GM18526 (cell line): ENCODE data around the gene ASB7.

Experiments used
- POLR2A ChIP-seq: IDR thresholded peaks from 3 replicates; pipeline ENCODE4 v1.6.1; 2011; ENCODE audit not compliant: insufficient read length; ENCODE audit errors: extremely low read depth

ASB7 gene

DNA sequence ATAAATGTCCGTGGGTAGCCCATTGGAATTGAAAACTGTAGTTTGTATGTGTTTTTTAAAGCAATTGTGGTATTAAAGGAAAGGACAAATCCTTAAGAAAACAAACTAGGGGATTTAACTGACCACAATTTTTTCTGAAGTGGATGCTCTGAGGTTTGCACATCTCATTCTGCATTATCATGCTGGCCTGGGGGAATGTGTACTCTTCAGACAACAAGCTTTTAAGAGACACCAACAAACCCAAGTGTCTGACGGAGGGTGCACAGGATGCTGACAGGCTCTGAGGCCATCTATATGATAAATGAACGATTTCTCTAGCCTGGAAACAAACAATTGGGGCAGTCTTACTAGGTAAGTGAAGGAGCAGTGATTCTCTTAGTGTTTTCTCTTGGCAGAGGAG is 9.5 kb upstream of the ASB7 start:
- no peak for TF ChIP-seq POLR2A

DNA sequence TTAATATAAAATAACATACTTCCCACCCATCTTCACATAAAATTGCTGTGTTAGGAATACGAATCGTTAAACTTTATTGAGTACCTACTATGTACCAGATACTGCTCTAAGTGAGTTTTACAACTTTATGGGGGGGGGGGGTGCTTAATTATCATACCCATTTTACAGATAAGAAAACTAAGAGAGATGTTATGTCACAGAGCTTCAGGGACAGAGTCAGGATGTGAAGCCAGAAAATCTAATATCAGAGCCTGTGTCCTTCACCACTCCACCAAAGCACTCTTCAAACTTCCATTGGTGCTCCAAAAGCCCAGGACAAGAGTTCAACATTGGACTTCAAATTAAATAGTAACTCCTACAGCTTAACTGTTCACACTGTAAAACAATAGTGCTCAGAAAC is 9.0 kb upstream of the ASB7 start:
- TF ChIP-seq POLR2A: no peak

DNA sequence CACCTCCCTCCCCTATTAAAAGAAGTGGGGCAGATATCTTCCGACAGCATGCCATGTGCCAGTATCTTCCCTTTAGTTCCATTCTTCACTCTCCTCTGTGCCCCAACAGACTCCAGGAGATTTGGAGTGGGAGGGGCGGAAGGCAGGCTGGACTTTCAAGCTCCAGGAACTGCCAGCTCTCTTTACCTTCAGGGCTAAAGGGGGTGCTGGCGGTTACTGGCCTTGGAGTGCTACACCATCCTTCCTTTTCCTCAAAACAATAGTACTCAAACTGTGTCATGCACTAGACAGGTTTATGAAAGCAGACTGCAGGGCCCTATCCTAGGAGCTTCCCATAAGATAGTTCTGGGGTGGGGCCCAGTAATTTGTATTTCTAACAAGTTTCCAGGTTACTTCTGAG is 6.4 kb upstream of the ASB7 start:
- no peak for TF ChIP-seq POLR2A

DNA sequence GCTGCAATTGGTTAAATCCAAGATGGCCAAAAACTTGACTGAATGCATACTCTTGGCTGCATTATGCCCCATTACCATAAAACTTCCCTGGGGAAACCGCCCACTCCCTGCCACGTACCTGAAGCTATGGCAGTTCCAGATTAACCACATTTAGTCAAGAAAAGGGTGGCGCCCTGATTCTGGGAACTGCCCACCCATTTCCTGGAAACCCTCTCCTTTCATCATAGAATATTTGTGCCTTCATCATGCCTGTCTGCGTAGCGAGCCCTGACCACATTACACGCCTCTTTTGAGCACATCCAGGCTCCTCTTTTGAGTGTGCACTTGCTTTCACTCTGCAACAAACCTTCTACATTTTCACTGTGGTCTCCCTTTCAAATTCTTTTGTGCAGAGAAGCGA is 5.6 kb upstream of the ASB7 start:
- TF ChIP-seq POLR2A: no peak

DNA sequence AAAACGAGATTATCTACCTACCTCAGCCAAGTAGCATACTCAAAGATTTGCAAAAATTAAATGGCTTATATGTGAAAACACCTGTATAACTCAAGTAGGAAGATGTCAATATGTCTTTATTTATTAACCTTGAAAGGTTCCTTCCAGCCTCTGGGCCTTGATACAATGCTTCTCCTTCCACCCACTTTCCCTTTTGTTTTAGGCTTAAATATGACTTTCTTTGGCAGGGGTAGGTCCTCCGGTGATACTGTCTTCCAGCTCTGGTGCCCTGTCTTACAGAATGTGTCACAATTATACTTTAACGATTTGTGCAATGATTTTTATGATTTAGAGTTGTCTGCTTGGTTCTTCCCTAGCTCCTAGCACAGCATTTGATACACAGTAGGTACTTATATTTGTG is 4.5 kb upstream of the ASB7 start:
- no peak for TF ChIP-seq POLR2A

DNA sequence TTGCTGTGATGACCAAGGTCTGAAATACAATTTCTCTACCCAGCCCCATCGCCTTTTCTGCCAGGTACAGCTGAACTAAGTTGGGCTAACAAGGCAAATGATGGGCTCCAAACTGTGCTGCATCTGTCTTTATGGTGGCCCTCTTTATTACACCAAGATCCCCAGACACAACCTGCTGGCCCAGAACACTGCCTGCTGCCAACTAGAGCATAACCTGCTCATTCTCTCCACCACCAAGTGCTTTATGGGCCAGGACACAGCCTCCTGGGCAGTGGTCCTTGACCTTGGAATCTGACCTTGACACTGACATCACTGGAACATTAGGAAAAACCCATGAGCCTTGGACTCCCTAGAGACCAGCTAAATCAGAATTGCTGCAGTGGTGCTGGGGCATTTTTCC is 3.7 kb upstream of the ASB7 start:
- no peak for TF ChIP-seq POLR2A

DNA sequence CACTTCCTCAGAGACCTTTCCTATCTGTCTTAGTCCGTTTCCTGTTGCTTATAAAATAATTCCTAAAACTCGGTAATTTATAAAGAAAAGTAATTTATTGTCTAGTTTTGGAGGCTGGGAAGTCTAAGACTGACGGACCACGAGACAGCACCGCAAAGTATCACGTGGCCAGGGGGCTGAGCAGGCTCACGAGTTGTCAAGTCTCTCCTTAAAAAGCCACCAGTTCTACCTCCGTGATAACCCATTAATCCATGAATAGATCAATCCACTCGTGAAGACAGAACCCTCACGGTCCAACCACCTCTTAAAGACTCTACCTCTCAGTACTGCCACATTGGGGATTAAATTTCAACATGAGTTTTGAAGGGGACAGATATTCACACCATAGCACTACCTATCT is 1.2 kb upstream of the ASB7 start:
- TF ChIP-seq POLR2A: no peak

DNA sequence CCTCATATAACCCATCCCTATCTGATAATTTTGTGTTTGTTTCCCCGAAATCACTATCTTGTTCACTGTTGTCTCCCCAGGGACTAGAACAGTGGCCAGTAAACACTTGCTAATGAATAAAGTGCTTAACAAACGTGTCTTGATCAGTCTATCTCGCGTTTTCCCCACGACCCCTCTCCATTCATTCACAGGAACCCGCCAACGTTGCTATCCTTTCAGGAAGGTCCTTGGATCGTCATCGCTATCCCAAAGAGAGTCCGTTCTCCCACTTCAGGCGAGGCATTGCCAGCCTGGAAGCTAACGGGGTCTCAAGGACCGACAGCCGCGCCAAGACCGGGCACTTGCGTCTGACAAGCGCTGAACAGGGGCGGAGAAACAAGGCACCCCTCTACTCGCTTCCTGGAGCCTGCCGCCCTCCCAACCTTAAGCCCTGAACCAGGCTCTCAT is 749 bp upstream of the ASB7 start:
- no peak for TF ChIP-seq POLR2A

DNA sequence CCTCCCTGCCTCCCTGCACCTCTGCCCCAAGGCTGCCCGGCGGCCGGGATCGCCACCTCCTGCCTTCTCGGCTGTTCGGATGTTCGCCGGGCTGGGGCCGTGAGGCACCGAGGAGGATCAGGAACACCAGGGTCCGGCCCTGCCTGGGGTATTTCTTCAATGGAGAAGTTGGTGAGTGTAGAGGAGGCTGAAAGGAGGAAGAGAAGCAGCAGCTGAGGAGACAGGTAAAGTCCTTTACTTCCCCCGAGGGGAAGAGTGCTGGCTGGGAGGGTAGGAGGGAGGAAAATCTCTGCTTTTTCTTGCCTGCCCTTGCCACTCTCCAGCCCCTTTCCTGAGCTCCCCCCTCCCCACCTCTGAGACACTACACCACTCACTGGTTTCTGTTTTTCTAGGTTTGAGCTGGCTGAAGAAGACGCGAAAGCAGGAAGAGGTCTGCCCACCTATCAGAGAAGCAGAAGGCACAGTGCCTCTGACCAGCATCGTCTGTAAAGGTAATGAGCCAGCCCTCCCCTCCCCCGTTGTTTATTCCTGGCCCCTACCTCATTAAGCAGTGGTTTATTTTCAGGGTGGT is 519 bp downstream of the ASB7 start:
- no peak for TF ChIP-seq POLR2A

DNA sequence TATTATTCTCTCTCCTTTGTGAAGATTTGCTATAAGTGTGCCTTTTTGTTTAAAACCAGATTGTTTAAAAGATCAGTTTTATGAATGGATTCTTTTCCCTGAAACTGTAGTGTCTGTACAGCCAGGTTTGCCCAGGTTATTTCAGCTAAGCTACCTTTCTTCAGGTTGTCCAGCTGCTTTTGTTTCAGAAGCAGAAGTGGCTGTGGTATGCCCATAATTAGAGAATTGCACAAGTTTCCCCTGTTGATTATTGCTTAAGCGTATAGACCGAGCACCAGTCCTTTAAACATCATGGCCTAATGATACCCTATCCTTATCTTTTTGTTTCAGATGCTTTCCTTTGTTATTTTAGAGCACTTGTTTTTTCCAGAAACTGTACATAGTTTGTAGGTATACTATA is 10.2 kb downstream of the ASB7 start:
- no peak for TF ChIP-seq POLR2A

DNA sequence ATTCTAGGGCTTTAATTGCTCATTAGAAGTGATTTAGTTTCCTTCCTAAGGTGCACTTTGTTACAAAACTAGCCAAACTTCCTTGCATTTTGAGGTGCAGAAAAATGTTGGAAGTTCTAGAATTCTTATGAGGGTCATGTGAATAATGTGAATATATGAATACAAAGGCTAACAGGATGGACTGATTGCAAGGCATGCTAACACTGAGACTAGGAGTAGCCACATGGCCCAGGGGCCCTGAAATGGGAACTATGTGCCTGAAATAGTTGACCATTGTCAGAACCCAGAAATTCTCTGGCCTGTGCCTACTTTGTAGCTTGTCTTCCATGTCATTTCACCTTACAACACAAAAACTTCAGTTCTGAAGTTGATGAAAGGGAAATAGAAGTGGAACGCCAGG is 10.8 kb downstream of the ASB7 start:
- TF ChIP-seq POLR2A: no peak

DNA sequence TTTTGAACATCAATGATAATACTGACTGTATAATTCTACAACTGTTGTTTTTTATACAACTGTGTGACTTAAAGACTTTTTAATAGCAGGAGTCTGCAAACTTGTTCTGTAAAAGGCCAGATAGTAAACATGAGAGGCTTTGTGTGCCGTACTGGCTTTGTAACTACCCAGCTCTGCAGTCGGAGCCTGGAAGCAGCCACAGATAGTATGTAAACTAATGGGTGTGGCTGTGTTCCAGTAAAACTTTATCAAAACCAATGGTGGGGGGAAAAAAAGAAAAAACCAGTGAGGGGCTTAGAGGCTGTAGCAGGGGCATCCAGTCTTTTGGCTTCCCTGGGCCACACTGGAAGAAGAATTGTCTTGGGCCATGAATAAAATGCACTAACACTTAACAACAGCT is 11.9 kb downstream of the ASB7 start:
- no peak for TF ChIP-seq POLR2A

DNA sequence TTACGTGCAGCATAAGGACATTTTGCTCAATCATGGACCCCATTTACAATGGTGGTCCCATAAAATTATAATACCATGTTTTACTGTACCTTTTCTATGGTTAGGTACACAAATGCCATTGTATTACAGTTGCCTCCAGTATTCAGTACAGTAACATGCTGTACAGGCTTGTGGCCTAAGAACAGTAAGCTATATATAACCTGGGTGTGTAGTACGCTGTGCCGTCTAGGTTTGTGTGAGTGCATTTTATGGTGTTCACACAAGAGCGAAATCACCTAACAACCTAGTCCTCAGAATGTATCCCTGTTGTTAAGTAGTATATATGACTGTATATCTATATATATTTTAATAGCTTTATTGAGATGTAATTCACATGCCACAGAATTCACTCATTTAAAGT is 12.5 kb downstream of the ASB7 start:
- TF ChIP-seq POLR2A: no peak

DNA sequence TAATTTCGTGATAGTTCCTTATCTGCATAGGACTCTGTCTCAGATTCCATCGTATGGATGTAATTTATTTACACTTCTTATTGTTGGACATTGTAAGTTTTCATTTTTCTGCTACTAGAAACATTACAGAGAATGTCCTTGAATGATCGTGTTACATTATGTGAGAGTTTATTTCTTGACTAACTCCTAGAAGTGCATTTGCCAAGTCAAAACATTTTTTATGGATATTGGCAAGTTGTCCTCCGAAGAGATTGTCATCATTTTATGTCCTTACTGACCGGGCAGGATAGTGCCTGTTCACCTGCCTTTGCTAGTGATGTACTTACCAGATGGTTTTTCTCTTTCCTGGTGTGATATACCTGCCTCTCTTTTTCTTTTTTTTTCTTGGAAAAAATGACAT is 13.4 kb downstream of the ASB7 start:
- TF ChIP-seq POLR2A: no peak

DNA sequence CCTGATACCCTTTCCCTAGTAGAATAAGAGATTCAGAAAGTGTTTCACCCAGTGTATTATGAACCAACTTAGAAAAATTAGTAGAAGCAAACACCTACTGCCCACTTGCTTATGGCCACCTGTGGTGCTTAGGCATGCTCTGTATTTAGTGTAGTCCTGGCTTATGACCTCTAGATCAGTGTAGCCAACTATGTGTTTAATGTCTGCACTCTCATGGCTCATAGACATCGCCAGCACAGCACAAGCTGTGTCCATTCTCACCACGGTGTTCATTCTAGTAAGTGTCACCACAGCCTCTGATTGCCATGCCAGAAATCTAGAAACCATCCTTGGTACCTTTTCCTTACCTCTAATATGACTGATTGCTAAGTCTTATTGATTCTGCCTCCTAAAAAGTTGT is 14.3 kb downstream of the ASB7 start:
- no peak for TF ChIP-seq POLR2A

DNA sequence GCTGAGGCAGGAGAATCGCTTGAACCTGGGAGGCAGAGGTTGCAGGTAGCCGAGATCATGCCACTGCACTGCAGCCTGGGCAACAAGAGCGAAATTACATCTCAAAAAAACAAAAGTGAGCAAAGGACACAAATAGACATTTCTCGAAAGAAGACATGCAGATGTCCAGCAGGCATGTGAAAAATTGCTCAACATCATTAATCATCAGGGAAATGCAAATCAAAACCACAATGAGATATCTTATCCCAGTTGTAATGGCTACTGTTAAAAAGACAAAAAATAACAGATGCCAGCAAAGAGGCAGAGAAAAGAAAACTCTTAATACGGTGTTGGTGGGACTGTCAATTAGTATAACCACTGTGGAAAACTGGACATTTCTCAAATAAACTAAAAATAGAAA is 20.9 kb downstream of the ASB7 start:
- no peak for TF ChIP-seq POLR2A

DNA sequence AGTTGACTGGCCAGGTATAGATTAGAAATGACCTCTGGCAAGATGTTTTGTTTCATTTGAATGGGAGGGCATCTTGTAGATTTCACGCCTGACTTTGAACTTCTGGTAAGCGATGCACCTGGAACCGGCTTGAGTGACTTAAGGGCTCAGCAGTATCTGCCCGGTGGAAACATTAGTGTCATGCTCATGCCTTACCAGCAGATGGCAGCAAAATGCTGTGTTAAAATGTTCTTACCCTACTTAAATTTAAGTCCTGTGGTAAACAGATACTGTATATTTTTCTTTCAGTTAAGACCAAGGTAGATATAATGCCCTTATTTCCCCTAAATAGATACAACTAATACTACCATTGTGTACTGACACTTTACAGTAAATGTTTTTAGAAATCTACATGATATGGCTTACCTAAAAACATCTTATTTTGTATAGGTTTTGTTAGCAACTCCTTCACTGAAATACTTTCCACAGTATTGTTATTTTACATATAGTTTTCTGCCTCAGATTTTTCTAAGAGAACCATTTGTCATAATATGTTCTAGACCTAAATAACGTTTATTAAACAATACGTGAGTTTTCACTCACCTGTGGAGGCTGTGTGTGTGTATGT is 25.5 kb downstream of the ASB7 start:
- TF ChIP-seq POLR2A: no peak
